GM19438 (cell line): ENCODE measurements around the gene PTPN3.
A peak's percentile ranks its signal among the peaks of the same experiment; 100 is the strongest.

Experiments used
- ATAC-seq: cut with Tn5 transposase; IDR thresholded peaks from one replicate; pipeline ENCODE4 v1.9.1; 2021; ENCODE audit warnings: low read depth; ENCODE audit not compliant: unreplicated experiment

PTPN3 gene

DNA sequence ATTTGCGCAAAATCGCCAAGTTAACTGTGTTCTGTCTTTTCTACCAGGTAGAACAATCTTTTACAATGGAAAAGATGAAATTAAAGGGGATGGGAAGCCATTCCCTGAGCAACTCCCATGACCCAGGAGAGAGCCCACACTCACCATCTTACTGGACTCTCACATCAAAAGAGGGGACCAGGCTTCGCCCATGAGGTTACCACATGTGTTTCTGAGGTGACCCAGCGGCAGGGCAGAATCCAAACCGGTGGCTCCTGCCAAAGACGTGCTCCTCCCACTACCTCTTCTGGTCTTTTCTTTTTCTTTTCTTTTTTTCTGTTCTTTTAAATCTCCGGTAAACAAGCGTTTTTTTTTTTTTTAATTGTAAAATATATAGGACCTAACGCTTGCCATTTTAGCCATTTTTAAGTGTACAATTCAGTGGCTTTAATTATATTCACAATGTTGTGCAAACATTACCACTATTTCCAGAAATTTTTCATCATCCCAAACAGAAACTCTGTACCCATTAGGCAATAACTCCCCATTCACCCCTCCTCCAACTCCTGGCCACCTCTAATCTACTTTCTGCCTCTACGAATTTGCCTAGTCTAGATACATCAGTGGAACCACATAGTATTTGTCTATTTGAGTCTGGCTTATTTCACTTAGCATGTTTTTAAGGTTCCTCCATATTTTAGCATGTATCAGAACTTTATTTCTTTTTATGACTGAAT is 19.3 kb downstream of the PTPN3 start:
- no peak for ATAC-seq

DNA sequence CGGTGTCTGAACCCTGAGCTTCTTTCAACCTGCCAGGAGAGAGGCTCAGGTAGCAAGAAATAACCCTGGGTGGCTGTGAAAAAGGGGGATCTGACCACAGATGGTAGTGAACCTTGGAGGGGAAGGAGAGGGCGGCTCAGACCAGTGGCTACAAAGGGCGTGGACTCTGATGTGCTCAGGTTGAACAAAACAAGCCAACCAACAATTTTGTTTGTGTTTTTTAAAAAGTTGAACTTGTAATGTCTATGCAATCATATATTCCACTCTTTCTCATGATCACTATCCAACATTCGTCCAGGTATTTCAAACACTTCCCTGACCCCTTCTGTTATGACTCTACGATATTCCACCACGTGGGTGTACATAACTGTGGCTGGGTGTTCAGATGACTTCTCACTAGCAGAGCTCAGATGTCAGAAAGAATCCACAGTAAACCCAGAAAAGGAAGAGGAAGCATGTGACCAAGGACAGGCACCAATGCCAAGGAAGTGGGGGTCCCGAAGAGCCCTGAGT is 20.0 kb downstream of the PTPN3 start:
- no peak for ATAC-seq

DNA sequence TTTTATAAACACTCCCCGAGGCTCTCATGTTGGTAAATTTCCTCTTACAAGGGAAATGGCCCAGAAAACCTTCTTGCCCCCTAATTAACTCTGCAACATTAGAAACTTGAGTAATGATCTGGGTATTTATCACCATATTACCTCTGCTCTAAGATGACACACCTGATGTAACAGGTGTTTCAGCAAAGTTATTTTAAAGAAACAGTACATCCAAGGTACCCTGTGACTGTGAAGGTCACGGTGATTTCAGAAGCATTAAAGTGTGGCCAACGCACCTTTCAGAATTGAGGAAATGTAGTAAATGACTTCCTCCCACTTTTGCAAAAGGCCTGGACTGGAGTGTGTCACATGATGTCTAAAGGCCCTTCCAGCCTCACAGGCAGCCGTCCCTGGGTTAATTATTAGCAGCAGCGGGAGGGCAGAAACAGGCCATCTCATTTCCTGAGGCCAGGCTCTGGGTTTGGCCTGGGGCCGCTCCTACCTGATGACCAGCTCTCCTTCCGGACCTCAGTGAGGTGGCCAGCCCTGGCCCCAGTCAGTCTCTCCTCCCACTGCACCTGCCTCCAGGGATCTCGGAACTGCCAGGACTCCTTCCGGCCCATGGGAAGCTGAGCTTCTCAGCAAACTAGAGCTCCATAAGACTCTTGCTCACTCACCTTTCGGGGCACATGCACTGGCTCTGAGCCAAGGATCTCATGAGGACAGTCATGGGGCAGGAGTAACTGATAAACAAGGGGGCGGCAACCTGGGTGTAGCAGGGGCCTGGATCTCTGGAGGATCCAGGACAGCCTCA is 20.7 kb downstream of the PTPN3 start:
- peak; percentile 97 for ATAC-seq

DNA sequence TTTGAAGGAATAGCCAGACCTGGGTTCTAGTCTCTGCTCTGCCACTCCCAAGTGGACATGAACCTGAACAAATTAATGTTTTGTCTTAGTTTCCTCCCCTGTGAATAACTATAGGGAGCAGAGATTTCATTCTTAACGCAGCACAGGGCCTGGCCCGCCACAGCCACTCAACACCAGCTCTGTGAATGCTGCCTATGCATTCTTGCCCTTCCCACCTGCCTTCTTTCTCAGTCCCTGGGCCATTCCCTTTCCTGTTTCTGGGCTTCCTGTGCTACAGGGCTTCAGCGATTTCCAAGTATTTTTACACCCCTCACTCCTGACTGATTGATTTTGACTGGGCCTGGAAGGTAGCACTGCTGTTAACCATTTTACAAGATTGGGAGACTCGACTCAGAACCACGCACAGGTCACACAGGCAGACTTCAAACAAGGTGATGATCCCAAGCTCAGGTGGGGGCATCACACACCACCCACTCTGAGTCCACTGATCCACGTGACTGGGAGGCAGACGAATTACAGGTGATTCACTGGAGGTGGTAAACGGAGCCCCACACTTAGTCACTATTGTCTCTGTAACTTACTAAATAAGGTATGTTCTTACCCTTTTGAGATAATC is 21.4 kb downstream of the PTPN3 start:
- no peak for ATAC-seq

DNA sequence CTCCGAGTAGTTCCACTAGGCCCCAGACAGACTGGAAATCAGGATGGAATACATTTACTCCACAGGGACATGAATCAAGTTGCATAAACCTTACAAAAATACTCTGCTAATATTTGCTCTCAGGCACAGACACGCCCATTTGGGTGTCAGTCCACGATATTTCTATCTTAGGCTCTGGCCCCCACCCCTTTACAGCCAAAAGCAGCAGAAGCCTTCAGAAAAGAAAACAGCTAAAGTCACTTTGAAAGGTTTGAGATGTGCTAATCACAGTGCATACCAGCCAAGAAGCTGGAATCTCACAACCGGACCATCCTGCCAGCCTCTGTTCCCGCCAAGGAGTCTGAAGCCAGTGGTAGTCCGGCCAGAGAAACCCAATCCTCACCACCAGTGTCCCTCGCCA is 22.6 kb downstream of the PTPN3 start:
- no peak for ATAC-seq

DNA sequence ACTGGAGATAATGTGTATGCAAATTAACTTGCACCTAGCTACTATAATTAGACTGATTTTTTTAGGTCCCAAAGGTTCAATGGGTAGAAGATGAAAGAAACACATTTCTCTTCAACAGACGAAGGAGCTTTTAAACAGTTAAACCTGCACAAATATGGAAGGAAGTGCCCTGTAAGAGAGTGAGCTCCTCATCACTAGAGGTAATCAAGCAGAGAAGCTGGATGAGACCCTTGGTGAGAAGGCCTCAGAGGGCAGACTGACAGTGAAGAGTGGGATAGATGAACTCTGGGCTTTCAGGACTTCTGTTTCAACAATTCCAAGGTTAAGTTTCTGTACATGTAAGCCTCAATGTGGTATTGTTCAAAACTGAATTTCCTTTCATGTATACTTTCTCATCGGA is 23.2 kb downstream of the PTPN3 start:
- ATAC-seq: no peak

DNA sequence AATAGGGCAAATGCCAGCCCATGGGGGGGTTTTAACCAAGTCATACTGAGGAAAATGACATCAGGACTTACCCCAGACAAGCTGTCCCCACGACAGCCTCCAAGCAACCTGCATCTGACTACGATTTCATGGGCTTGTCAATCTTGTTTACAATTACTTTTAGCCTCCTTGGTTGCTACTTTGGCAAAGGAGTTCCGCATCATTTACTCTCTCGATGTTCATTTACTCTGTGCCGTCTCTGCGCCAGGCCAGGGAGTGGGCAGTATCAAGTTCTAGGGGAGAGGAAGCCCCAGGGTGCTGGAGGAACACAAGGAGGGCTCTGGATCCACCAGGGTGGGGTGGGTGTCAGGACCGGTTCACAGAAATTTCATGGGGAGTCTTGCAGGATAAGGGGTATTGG is 23.9 kb downstream of the PTPN3 start:
- ATAC-seq: no peak

DNA sequence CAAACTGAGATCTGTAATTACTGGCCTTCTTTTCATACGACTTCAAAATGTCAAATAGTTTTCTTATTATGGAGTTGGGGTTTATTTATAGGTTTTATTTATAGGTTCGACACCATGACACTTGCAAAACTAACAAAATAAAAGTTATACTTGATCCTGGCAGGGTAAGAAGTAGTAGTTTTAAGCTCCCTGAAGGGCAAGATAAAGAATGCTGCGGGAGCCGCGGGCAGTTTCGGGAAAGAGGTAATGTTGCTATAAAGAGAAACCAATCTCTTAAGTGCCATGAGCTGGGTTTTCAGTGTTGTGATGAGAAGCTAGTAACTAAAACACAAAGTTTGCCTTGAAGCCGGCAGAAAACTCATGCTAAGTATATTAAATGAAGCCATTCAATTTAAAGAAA is 24.8 kb downstream of the PTPN3 start:
- no peak for ATAC-seq

DNA sequence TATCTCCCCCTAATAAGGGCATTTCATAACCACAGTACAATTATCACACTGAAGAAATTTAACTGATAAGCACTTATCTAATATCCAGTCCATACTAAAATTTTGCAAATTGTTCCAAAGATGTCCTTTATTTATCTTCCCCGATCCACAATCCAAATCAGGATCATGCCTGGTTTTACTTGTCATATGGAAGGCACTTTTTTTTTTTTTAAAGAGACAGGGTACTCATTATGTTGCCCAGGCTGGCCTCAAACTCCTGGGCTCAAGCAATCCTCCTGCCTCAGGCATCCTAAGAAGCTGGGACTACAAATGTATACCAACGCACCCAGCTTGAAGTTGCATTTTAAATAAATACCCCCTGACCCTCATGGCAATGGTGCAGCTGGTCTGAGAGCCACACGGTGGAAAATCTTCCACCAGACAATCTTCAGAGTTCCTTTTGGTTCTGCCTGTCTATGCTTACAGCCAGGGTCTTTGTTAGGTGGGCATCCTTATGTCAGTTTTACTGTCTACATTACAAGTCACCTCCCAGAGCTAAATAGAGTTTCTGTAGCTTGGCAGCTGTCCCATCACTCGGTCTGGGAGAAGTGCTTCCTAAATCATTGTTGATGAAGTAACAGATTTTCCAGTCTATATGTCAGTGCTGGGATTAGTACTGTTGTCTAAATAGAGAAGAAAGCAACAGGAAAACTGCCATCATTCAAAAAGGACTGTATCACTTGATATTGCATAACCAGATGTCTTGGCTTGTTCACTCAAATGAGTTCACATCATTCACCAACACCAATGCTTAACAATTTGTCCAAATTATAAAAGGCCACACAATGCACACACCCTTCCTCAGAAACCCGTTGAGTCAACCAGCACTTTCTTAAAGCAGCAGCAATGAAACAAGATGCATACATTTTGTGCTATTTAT is 26.4 kb downstream of the PTPN3 start:
- ATAC-seq: no peak

DNA sequence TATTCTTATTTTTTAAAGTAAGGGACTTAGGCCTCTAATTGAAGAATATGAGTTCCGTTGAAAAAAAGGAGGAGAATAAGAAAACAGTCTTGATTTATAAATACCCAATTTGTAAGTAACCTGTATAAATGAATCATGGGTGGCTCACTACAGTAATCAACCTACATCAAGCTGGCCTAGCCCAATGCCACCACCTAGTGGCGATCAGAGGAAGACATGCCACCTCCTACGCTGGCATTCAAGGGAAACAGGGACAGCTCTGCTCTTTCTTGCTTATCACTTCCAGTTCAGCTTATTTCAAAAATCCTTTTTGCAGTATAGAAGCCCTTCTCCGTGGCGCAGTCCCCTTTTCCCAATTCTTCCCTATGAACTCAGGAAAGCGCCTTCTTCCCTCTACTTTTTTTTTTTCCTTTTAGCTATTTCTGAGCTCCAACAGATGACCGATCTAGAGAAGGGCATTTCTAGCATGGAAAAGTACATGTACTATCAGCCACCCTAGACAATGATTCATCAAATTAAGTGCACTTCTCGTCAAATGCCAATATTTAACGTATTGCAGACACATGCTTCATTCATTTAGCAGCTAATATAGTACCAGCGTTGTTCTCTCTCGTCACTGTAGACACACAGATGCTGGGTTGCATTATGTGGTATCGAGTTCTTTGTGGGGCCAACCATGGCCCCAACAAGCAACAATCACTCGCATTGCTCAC is 28.3 kb downstream of the PTPN3 start:
- peak; percentile 87 for ATAC-seq

DNA sequence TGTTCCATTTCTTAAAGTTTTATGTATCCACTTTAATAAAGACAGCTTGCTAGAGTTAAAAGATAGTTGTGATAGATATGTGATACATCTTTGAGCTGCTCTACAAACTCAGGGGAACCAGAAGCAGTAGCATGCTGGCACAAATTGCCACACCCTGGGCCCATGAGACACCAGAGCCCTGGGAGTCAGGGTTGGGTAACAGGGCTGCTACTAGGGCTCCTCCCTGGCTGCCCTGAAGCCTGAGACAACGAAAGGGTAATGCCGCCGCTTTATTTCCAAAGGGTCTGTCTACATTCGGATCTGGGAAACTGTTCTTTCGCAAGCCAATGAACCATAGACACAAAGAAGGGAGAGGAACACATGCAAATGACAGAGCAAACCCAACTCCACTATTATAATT is 29.2 kb downstream of the PTPN3 start:
- no peak for ATAC-seq

DNA sequence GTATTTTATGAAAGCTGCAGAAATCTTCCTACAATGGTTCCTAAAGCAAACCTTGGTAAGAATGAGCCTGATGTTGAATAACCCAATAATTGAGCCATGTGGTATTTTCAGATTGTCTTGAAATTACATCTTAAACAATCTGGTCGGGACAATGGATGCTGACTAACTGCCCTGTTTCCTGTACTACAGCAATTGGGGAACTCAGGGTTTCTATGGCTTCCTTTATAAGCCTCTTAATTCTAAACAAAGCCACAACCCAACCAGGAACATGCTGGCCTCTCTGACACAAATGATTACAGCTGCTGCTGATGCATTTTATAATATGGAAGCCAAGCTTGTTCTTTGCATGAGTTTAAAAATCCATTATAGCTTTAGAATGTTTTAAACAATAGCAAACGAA is 30.2 kb downstream of the PTPN3 start:
- ATAC-seq: no peak

DNA sequence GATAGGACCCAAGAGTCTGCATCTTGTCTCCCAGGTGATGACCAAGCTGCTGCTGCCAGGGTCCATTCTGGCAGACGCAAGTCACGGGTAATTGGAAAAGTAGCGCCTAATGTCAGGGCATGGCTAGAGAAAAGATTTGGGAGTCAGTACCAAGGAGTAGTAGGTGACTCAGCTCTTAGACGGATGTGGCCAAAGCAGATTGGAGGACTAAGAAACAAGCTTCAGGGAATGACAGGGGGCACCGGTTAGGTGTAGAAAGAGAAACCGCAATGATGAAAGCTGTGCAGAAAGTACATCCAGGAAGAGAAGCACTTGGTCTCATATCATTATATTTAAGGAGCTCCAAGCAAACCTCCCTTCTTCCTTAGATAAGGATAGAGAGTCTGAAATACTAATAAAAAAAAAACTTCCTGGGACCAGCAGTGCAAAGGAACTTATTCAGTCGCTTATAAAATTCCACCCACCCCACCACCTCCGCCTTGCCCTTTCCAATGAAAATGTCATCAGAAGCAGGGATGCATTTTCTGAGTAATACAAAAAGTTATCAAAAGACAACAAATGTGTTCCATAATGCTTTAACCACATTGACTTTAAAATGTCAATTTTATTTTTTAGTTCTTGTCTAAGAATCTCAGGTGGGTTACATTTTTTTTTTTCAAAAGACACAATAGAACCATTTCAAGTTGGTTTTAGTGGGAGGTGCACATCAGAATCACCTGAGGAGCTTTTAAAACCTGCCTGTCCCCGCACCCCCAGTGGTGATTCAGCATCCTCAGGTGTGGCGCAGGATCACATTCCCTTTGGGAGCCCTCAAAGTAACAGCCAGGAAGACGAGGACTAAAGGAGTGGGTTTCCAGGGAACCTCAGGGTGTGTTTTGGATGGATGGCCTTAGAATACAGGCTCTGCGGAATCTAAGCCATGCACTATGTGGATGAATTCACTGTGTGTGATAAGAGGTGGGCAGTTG is 31.2 kb downstream of the PTPN3 start:
- ATAC-seq: no peak

DNA sequence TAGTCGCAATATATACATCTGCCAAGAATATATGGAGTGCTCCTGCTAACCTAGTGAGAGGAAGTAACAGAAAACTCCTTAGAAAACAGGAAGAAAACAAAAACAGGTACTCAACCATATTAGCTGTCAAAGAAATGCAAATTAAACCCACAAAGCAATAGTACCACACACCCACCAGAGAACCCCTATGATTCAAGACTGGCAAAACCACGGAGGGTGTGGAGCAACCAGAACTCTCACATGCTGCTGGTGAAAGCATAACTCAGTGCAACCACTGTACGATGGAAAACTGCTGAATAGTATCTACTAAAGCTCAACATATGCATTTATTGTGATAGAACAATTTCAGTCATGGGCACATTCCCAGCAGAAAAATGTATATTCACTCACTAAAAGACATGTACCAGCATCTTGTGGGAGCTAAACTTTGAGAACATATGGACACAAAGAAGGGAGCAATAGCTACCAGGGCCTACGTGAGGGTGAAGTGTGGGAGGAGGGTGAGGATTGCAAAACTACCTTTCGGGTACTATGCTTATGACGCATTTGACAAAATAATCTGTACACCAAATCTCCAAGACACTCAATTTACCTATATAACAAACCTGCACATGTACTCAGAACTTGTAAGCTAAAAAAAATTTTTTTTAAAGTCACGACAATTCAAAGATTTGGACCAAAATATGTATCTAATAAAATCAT is 34.0 kb downstream of the PTPN3 start:
- no peak for ATAC-seq

DNA sequence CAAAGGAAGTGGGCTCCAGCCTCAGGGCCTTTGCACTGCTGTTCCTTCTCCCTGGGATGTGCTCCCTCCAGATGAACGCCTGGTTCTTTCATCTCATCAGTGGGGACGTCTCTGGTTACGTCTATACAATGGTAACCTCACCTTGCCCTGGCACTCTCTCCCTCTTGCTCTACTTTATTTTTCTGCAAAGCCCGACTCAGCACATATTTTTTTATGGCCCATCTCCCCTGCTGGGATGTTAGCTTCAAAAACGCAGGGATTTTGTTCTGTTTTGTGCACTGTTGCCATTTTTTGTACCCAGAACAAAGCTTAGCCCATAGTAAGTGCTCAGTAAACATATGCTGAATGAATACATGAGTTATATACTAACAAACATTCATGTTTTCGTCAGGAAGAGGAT is 37.5 kb downstream of the PTPN3 start:
- no peak for ATAC-seq

DNA sequence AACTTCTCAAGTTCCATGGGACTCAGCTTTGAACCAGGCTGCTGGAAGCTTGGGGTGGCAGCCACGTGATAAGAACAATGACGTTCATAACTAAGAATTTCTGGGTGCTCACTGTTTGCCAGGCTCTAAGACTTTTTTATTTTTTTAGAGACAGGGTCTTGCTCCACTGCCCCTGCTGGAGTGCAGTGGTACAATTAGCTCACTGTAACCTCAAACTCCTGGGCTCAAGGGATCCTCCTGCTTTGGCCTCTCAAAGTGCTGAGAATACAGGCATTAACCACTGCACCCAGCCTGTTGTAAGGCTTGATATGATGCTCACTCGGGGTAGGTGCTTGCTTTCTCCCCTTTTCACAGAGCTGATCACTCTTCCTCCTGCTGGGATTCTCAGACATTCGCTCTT is 38.7 kb downstream of the PTPN3 start:
- ATAC-seq: no peak

DNA sequence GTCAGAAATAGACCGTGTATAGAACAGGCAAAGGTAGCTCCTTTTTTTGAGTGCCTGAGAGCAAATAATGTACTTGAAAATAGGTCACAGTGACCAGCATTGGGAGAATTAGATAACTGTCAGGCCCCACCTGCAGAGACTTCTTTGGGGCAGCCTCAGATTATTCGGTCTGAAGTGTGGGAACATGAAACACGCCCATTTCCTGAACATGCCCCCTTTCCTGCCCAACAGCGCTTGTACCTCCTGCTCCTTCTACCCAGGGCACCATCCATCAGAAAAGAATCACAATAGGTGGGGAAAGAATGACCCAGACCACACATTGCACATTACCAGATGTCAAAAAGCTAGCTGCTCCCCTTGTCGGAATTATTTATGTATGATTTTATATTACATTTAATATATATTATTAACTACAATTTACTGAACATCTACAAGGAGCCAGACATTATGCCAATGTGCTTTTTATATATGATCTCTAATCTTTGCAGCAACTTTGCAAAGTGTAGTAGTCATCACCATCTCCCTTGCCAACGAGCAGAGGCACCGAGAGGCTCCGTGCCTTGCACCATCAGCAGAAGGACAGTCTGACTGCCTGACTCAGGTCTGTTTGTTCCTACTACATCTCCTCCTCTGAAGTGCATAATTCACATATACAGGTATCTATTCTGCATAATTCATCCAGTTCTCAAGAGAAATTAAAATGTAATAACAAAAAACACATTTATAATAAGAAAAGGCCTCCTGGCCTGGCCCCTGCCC is 39.5 kb downstream of the PTPN3 start:
- no peak for ATAC-seq
